HepG2 (cell line): ENCODE results near the gene DRAXIN. TPM values are rescaled to one million over a fixed set of nuclear protein-coding genes. Genes with fewer than 3 reads are reported as not detected.

Source experiments
- GATA4 ChIP-seq: sonication (generic); IDR thresholded peaks from 2 replicates; pipeline ENCODE4 v1.6.1; 2016; ENCODE audit warnings: antibody characterized with exemption, low read depth, borderline replicate concordance
- HDAC1 ChIP-seq: sonication (generic); formaldehyde crosslinking; IDR thresholded peaks from 2 replicates; pipeline ENCODE4 v1.5.1; 2020; ENCODE audit warnings: mild to moderate bottlenecking, missing genetic modification reagents
- HDAC2 ChIP-seq: sonication (generic); formaldehyde crosslinking; IDR thresholded peaks from 2 replicates; pipeline ENCODE4 v1.4.0; 2020; ENCODE audit warnings: missing genetic modification reagents
- HIVEP1 ChIP-seq: sonication (generic); formaldehyde crosslinking; IDR thresholded peaks from 2 replicates; pipeline ENCODE4 v1.4.0; 2020; ENCODE audit warnings: mild to moderate bottlenecking, missing genetic modification reagents
- MED1 ChIP-seq: sonication (generic); formaldehyde crosslinking; IDR thresholded peaks from 2 replicates; pipeline ENCODE4 v1.4.0; 2020; ENCODE audit warnings: missing genetic modification reagents
- PRDM10 ChIP-seq: sonication (generic); formaldehyde crosslinking; IDR thresholded peaks from 2 replicates; pipeline ENCODE4 v1.4.0; 2020; ENCODE audit warnings: low read depth, missing genetic modification reagents
- RFX3 ChIP-seq: IDR thresholded peaks from 2 replicates; pipeline ENCODE4 v1.6.1; 2016; ENCODE audit warnings: missing biosample characterization, missing genetic modification reagents
- RXRA ChIP-seq: sonication (generic); formaldehyde crosslinking; IDR thresholded peaks from 2 replicates; pipeline ENCODE4 v1.5.1; 2020; ENCODE audit warnings: missing genetic modification reagents
- SAFB2 ChIP-seq: sonication (generic); formaldehyde crosslinking; IDR thresholded peaks from 2 replicates; pipeline ENCODE4 v1.5.1; 2020; ENCODE audit warnings: missing genetic modification reagents, low read depth, mild to moderate bottlenecking, borderline replicate concordance
- SMAD1 ChIP-seq: sonication (generic); formaldehyde crosslinking; IDR thresholded peaks from 2 replicates; pipeline ENCODE4 v1.4.0; 2020; ENCODE audit warnings: missing genetic modification reagents, low read depth, mild to moderate bottlenecking, borderline replicate concordance
- ZNF253 ChIP-seq: sonication (generic); formaldehyde crosslinking; IDR thresholded peaks from 2 replicates; pipeline ENCODE4 v1.8.0; 2022; ENCODE audit warnings: mild to moderate bottlenecking, missing genetic modification reagents, borderline replicate concordance
- ZNF510 ChIP-seq: sonication (generic); formaldehyde crosslinking; IDR thresholded peaks from 2 replicates; pipeline ENCODE4 v1.4.0; 2020; ENCODE audit warnings: low read depth, mild to moderate bottlenecking, missing genetic modification reagents
- ZSCAN9 ChIP-seq: IDR thresholded peaks from 2 replicates; pipeline ENCODE4 v1.6.1; 2016; ENCODE audit warnings: borderline replicate concordance
- polyA plus RNA-seq, 8 experiments: library from polyadenylated mRNA; depleted of rRNA in 3 of 8; stranded (reverse) in 7 of 8; unstranded in 1 of 8; fragments of >200 nt; fragmentation: Illumina TruSeq in 4 of 8; extraction: Trizol in 4 of 8; gene quantifications; 2 replicates each; pipeline versions ENCODE4 v1.2.1 to v1.2.3, GENCODE V29; 2011 to 2016; ENCODE audit warnings: low read depth in 4 of 8, missing spikeins in 1 of 8, mixed read lengths in 1 of 8; ENCODE audit not compliant: insufficient read depth in 1 of 8
- total RNA-seq, 5 experiments: library from RNA; depleted of rRNA; stranded (reverse); fragments of >200 nt; fragmentation: Illumina TruSeq; extraction: Trizol; gene quantifications; 2 replicates each; pipeline ENCODE4 v1.2.3, GENCODE V29; 2016; ENCODE audit warnings: low read depth in 1 of 5
- TF ChIP-seq, protein P1 (sequence below): sonication (generic); formaldehyde crosslinking; IDR thresholded peaks from 2 replicates; pipeline ENCODE4 v1.4.0; 2020; ENCODE audit warnings: mild to moderate bottlenecking, missing genetic modification reagents
- TF ChIP-seq, protein P2 (sequence below): sonication (generic); formaldehyde crosslinking; IDR thresholded peaks from 2 replicates; pipeline ENCODE4 v1.5.1; 2020; ENCODE audit warnings: missing genetic modification reagents, mild to moderate bottlenecking, borderline replicate concordance

DRAXIN gene
- total and polyA plus RNA-seq, 2 of the 13 experiments (the other 11 are each of a cell fraction or from before 2014, with no cell fraction given): 0.02 TPM; not detected in 1

DNA sequence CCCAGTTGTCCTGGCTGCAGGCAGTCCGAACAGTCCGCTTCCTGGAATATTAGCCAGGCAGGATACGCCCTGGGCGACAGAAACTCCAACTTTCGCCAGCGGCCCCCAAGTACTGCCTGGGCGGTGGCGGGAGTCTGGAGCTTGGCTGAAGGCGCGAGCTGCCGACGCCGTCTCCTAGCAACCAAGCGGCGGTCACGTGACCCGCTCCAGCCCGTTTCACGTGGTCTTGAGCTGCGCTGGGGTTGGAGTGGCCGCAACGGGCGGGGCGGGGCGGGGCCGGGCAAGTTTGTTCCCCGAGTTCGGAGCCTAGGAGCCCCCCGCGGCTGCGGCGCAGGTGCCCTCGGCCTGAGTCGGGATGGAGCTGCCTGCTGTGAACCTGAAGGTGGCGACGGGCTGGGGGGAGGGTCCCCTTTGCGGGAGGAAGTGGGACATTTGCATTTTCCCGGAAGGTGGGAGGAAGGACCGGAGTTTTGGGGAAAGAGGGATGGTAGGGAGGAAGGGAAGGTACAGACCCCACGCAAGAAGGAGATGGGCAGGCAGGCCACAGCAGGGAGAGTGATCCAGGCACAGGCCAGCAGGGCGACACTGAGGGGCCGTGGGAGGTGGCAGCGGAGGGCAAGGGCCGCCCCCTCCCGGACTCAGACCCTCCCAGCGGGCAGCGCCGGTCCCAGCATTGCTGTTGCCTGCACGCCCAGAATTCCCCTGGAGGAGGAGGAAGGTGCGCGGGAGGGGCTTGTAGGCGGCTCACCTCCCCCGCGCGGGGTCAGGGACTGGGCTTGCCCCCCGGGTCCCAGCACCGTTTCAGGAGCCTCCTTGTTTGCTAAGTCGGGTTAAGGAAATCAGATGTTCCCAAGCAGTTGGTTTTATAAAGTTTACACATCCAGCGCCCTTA is 44.6 kb downstream of the DRAXIN start, which contains the start of gene AGTRAP (continued):
- TF ChIP-seq, protein P1, sequence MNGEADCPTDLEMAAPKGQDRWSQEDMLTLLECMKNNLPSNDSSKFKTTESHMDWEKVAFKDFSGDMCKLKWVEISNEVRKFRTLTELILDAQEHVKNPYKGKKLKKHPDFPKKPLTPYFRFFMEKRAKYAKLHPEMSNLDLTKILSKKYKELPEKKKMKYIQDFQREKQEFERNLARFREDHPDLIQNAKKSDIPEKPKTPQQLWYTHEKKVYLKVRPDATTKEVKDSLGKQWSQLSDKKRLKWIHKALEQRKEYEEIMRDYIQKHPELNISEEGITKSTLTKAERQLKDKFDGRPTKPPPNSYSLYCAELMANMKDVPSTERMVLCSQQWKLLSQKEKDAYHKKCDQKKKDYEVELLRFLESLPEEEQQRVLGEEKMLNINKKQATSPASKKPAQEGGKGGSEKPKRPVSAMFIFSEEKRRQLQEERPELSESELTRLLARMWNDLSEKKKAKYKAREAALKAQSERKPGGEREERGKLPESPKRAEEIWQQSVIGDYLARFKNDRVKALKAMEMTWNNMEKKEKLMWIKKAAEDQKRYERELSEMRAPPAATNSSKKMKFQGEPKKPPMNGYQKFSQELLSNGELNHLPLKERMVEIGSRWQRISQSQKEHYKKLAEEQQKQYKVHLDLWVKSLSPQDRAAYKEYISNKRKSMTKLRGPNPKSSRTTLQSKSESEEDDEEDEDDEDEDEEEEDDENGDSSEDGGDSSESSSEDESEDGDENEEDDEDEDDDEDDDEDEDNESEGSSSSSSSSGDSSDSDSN (CRISPR knock-in tag): peak; percentile 57
- 0 out of 2 replicates have a peak, but pooled peaks have one; percentile 52 for TF ChIP-seq ZNF253 (CRISPR knock-in tag)
- TF ChIP-seq SAFB2 (CRISPR knock-in tag): no peak
- TF ChIP-seq RXRA (CRISPR knock-in tag): 0 out of 2 replicates have a peak, but pooled peaks have one; percentile 32
- peak; percentile 95 for TF ChIP-seq RFX3
- 0 out of 2 replicates have a peak, but pooled peaks have one; percentile 10 for TF ChIP-seq HDAC2 (CRISPR knock-in tag)
- peak; percentile 84 for TF ChIP-seq HDAC1 (CRISPR knock-in tag)
- no peak for TF ChIP-seq MED1 (CRISPR knock-in tag)
- peak; percentile 64; the same call in 1 of the 2 replicates for TF ChIP-seq SMAD1 (CRISPR knock-in tag)
- TF ChIP-seq, protein P2, sequence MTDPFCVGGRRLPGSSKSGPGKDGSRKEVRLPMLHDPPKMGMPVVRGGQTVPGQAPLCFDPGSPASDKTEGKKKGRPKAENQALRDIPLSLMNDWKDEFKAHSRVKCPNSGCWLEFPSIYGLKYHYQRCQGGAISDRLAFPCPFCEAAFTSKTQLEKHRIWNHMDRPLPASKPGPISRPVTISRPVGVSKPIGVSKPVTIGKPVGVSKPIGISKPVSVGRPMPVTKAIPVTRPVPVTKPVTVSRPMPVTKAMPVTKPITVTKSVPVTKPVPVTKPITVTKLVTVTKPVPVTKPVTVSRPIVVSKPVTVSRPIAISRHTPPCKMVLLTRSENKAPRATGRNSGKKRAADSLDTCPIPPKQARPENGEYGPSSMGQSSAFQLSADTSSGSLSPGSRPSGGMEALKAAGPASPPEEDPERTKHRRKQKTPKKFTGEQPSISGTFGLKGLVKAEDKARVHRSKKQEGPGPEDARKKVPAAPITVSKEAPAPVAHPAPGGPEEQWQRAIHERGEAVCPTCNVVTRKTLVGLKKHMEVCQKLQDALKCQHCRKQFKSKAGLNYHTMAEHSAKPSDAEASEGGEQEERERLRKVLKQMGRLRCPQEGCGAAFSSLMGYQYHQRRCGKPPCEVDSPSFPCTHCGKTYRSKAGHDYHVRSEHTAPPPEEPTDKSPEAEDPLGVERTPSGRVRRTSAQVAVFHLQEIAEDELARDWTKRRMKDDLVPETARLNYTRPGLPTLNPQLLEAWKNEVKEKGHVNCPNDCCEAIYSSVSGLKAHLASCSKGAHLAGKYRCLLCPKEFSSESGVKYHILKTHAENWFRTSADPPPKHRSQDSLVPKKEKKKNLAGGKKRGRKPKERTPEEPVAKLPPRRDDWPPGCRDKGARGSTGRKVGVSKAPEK (CRISPR knock-in tag): no peak
- TF ChIP-seq ZSCAN9 (CRISPR knock-in tag): no peak
- TF ChIP-seq ZNF510: 0 out of 2 replicates have a peak, but pooled peaks have one; percentile 40
- 0 out of 2 replicates have a peak, but pooled peaks have one; percentile 5 for TF ChIP-seq GATA4
- TF ChIP-seq PRDM10 (CRISPR knock-in tag): peak; percentile 50; the same call in 1 of the 2 replicates
- TF ChIP-seq HIVEP1 (CRISPR knock-in tag): peak; percentile 72
